ENCODE results near the gene CENATAC. TPM values are rescaled to one million over a fixed set of nuclear protein-coding genes. Genes with fewer than 3 reads are reported as not detected.

CENATAC gene
- total and polyA plus RNA-seq, 2 experiments from 2014 or later = 31.7 to 34.5 TPM

DNA sequence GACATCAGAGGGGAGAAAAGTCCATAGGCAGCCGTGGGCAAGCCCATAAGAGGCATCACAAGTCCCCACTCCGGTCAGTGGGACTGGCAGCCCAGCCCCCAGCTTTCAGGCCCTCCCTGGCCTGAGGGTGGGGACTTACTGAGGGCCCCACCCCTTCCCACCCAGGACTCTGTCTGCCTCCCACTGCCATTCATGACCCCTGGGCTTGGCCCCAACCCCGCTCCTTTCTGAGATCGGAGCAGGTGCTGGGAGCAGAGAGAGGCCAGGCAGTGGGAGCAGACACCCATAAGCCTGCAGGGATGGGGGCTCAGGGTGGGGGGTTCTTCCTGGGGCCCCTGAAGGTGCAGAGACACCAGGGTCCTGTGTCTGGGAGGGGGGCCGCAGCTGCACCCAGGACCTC lies 36.7 kb upstream of the CENATAC start (continued):
- TF ChIP-seq, protein P1, sequence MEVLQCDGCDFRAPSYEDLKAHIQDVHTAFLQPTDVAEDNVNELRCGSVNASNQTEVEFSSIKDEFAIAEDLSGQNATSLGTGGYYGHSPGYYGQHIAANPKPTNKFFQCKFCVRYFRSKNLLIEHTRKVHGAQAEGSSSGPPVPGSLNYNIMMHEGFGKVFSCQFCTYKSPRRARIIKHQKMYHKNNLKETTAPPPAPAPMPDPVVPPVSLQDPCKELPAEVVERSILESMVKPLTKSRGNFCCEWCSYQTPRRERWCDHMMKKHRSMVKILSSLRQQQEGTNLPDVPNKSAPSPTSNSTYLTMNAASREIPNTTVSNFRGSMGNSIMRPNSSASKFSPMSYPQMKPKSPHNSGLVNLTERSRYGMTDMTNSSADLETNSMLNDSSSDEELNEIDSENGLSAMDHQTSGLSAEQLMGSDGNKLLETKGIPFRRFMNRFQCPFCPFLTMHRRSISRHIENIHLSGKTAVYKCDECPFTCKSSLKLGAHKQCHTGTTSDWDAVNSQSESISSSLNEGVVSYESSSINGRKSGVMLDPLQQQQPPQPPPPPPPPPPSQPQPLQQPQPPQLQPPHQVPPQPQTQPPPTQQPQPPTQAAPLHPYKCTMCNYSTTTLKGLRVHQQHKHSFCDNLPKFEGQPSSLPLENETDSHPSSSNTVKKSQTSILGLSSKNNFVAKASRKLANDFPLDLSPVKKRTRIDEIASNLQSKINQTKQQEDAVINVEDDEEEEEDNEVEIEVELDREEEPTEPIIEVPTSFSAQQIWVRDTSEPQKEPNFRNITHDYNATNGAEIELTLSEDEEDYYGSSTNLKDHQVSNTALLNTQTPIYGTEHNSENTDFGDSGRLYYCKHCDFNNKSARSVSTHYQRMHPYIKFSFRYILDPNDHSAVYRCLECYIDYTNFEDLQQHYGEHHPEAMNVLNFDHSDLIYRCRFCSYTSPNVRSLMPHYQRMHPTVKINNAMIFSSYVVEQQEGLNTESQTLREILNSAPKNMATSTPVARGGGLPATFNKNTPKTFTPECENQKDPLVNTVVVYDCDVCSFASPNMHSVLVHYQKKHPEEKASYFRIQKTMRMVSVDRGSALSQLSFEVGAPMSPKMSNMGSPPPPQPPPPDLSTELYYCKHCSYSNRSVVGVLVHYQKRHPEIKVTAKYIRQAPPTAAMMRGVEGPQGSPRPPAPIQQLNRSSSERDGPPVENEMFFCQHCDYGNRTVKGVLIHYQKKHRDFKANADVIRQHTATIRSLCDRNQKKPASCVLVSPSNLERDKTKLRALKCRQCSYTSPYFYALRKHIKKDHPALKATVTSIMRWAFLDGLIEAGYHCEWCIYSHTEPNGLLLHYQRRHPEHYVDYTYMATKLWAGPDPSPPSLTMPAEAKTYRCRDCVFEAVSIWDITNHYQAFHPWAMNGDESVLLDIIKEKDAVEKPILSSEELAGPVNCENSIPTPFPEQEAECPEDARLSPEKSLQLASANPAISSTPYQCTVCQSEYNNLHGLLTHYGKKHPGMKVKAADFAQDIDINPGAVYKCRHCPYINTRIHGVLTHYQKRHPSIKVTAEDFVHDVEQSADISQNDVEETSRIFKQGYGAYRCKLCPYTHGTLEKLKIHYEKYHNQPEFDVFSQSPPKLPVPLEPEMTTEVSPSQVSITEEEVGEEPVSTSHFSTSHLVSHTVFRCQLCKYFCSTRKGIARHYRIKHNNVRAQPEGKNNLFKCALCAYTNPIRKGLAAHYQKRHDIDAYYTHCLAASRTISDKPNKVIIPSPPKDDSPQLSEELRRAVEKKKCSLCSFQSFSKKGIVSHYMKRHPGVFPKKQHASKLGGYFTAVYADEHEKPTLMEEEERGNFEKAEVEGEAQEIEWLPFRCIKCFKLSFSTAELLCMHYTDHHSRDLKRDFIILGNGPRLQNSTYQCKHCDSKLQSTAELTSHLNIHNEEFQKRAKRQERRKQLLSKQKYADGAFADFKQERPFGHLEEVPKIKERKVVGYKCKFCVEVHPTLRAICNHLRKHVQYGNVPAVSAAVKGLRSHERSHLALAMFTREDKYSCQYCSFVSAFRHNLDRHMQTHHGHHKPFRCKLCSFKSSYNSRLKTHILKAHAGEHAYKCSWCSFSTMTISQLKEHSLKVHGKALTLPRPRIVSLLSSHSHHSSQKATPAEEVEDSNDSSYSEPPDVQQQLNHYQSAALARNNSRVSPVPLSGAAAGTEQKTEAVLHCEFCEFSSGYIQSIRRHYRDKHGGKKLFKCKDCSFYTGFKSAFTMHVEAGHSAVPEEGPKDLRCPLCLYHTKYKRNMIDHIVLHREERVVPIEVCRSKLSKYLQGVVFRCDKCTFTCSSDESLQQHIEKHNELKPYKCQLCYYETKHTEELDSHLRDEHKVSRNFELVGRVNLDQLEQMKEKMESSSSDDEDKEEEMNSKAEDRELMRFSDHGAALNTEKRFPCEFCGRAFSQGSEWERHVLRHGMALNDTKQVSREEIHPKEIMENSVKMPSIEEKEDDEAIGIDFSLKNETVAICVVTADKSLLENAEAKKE (CRISPR knock-in tag; IDR thresholded peaks at IDR 0.05) = no peak
- TF ChIP-seq ZNF331 (CRISPR knock-in tag; IDR thresholded peaks at IDR 0.05; ENCODE audit: low read depth) = no peak

DNA sequence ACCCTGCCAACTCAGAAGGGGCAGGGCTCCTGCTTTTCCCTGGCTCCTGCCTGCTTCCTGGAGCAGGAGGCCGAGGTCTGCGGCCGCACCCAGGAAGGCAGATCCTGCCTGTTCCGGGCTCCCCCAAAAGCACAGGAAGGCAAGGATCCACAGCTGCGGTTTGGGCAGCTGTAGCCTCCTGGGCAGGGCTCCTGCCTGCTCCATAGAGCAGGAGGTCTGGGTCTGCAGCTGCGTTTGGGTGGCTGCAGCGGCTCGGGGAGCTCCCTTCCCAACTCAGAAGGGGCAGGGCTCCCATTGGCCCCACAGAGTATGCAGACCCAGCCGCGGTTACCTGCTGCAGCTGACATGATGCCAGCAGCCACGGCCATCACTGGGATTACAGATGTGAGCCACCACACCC lies 36.3 kb upstream of the CENATAC start:
- H3K4me1 Mint-ChIP-seq = no peaks in the 10 kb centered on the region; the same call in 2 of the 3 replicates
- TF ChIP-seq STAT1 (IDR thresholded peaks at IDR 0.05; ENCODE audit: unreplicated experiment) = no peak
- TF ChIP-seq CREB1 (CRISPR knock-in tag; IDR thresholded peaks at IDR 0.05; ENCODE audit: low read depth) = no peak
- TF ChIP-seq ZNF114 (CRISPR knock-in tag; IDR thresholded peaks at IDR 0.05) = no peak
- no peak for TF ChIP-seq POLR2AphosphoS5 (IDR thresholded peaks at IDR 0.05; ENCODE audit: low read depth)
- TF ChIP-seq NANOG (IDR thresholded peaks at IDR 0.05; ENCODE audit: borderline replicate concordance) = no peak
- TF ChIP-seq, protein P2, sequence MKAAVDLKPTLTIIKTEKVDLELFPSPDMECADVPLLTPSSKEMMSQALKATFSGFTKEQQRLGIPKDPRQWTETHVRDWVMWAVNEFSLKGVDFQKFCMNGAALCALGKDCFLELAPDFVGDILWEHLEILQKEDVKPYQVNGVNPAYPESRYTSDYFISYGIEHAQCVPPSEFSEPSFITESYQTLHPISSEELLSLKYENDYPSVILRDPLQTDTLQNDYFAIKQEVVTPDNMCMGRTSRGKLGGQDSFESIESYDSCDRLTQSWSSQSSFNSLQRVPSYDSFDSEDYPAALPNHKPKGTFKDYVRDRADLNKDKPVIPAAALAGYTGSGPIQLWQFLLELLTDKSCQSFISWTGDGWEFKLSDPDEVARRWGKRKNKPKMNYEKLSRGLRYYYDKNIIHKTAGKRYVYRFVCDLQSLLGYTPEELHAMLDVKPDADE (IDR thresholded peaks at IDR 0.05) = no peak
- TF ChIP-seq, protein P1 (CRISPR knock-in tag; IDR thresholded peaks at IDR 0.05) = no peak

More for the DNA sequence above, 36.3 kb upstream of the CENATAC start:
- H3K36me3 ChIP-seq (ENCODE audit: insufficient read depth) = no peaks in the 10 kb centered on the region
- H3K9me3 Mint-ChIP-seq = no peaks in the 10 kb centered on the region
- no peak overlapping the region for H3K27ac ChIP-seq (ENCODE audit: low read depth)
- no peak overlapping the region for H3K4me3 ChIP-seq
- H3K27me3 ChIP-seq (ENCODE audit: insufficient read depth) = no peaks in the 10 kb centered on the region
- peak; percentile 30 for DNase-seq (ENCODE audit: low spot score)
- no peaks in the 10 kb centered on the region for H3K4me1 ChIP-seq (ENCODE audit: insufficient read depth)
- H4K20me1 ChIP-seq (replicated peaks; ENCODE audit: insufficient read depth) = no peaks in the 10 kb centered on the region
- peak overlapping the region; percentile 63; the same call in 1 of the 2 replicates for H2AFZ ChIP-seq
- H3F3A ChIP-seq (replicated peaks; ENCODE audit: low read depth) = no peaks in the 10 kb centered on the region
- H3K79me2 ChIP-seq (replicated peaks; ENCODE audit: insufficient read depth) = no peaks in the 10 kb centered on the region
- no peaks in the 10 kb centered on the region for H3K9me2 ChIP-seq (ENCODE audit: insufficient read depth)
- no peaks in the 10 kb centered on the region for H3K36me3 Mint-ChIP-seq (ENCODE audit: low read depth)
- no peak overlapping the region for H3K27ac Mint-ChIP-seq
- no peak overlapping the region for H3K4me3 Mint-ChIP-seq
- no peak overlapping the region for H3K4me2 ChIP-seq
- ATAC-seq = peak; percentile 81
- H3K27me3 Mint-ChIP-seq (ENCODE audit: insufficient read depth, low read depth, poor library complexity) = peaks cover 12% of the 10 kb centered on the region

All from GM23338 (cell line).